Neural cell (in vitro differentiated cells): Measurements from ENCODE around the gene PRSS27. TPM values are rescaled to one million over a fixed set of nuclear protein-coding genes. Genes with fewer than 3 reads are reported as not detected.

ENCODE experiments used
- H2AFZ ChIP-seq: fragments of 200-600, 300-800 bp; sonication (generic), shearing (Covaris generic); 2 replicates; pipeline ENCODE4 v1.6.0; 2014; ENCODE audit warnings: low read depth, mild to moderate bottlenecking, antibody characterized with exemption, low read length, moderate library complexity
- H3F3A ChIP-seq: fragments of 200-600 bp; shearing (Covaris generic); 2 replicates; pipeline ENCODE4 v1.6.1; 2016; ENCODE audit warnings: mild to moderate bottlenecking, moderate library complexity, mixed read lengths, antibody characterized with exemption, low read length; ENCODE audit not compliant: insufficient read depth, poor library complexity, severe bottlenecking
- H3K27ac ChIP-seq: fragments of 200-600, 300-800 bp; sonication (generic), shearing (Covaris generic); 2 replicates; pipeline ENCODE4 v1.5.1; 2014; ENCODE audit warnings: mild to moderate bottlenecking, low read length, moderate library complexity
- H3K27me3 ChIP-seq: fragments of 300-800, 200-600 bp; sonication (generic), shearing (Covaris generic); 2 replicates; pipeline ENCODE4 v1.6.0; 2014; ENCODE audit warnings: mild to moderate bottlenecking, low read depth, low read length, moderate library complexity; ENCODE audit not compliant: insufficient read depth
- H3K36me3 ChIP-seq: fragments of 300-800, 200-600 bp; sonication (generic), shearing (Covaris generic); 2 replicates; pipeline ENCODE4 v1.5.1; 2014; ENCODE audit warnings: mild to moderate bottlenecking, antibody characterized with exemption, low read length, moderate library complexity; ENCODE audit not compliant: insufficient read depth
- H3K4me2 ChIP-seq: fragments of 300-800, 200-600 bp; sonication (generic), shearing (Covaris generic); 2 replicates; pipeline ENCODE4 v1.6.0; 2014; ENCODE audit warnings: mild to moderate bottlenecking, low read length
- H3K4me3 ChIP-seq: fragments of 300-800, 200-600 bp; sonication (generic), shearing (Covaris generic); 2 replicates; pipeline ENCODE4 v1.5.1; 2014; ENCODE audit warnings: mild to moderate bottlenecking, low read length, moderate library complexity
- H3K79me2 ChIP-seq: fragments of 200-600 bp; shearing (Covaris generic); replicated peaks from 2 replicates; pipeline ENCODE4 v1.6.0; 2014; ENCODE audit warnings: mild to moderate bottlenecking, low read length, moderate library complexity; ENCODE audit not compliant: insufficient read depth
- H3K9ac ChIP-seq: fragments of 300-800, 200-600 bp; sonication (generic), shearing (Covaris generic); 2 replicates; pipeline ENCODE4 v1.6.1; 2016; ENCODE audit warnings: mild to moderate bottlenecking, low read length, mixed read lengths
- H3K9me2 ChIP-seq: fragments of 200-600 bp; shearing (Covaris generic); 2 replicates; pipeline ENCODE4 v1.6.1; 2016; ENCODE audit warnings: mild to moderate bottlenecking, low read length, mixed read lengths; ENCODE audit not compliant: insufficient read depth
- H3K9me3 ChIP-seq: fragments of 200-600, 300-800 bp; sonication (generic), shearing (Covaris generic); 2 replicates; pipeline ENCODE4 v1.6.1; 2016; ENCODE audit warnings: mild to moderate bottlenecking, mixed run types, low read length, moderate library complexity, mixed read lengths
- H4K20me1 ChIP-seq: fragments of 200-600 bp; shearing (Covaris generic); 2 replicates; pipeline ENCODE4 v1.6.1; 2016; ENCODE audit warnings: mild to moderate bottlenecking, mixed run types; ENCODE audit not compliant: insufficient read depth
- EP300 ChIP-seq: fragments of 450-650 bp; conservative IDR thresholded peaks from 2 replicates; pipeline ENCODE4 v1.6.1; 2014; ENCODE audit warnings: antibody characterized with exemption, mild to moderate bottlenecking, moderate library complexity; ENCODE audit not compliant: poor library complexity, severe bottlenecking
- EZH2 ChIP-seq: fragments of 200-600, 300-800 bp; shearing (Covaris generic), sonication (generic); IDR thresholded peaks from 2 replicates; pipeline ENCODE4 v1.6.1; 2014; ENCODE audit warnings: antibody characterized with exemption, low read length, borderline replicate concordance, mild to moderate bottlenecking; ENCODE audit not compliant: insufficient read depth, poor library complexity, severe bottlenecking
- MXI1 ChIP-seq: fragments of 450-650 bp; conservative IDR thresholded peaks from 2 replicates; pipeline ENCODE4 v1.6.1; 2014; ENCODE audit warnings: antibody characterized with exemption, mild to moderate bottlenecking; ENCODE audit not compliant: poor library complexity, severe bottlenecking
- POLR2AphosphoS5 ChIP-seq: IDR thresholded peaks from 2 replicates; pipeline ENCODE4 v1.6.1; 2012
- RAD21 ChIP-seq: fragments of 450-650 bp; conservative IDR thresholded peaks from 2 replicates; pipeline ENCODE4 v1.6.1; 2014; ENCODE audit warnings: antibody characterized with exemption, mild to moderate bottlenecking, moderate library complexity
- REST ChIP-seq: IDR thresholded peaks from 2 replicates; pipeline ENCODE4 v1.6.1; 2012; ENCODE audit warnings: borderline replicate concordance
- SMC3 ChIP-seq: fragments of 450-650 bp; conservative IDR thresholded peaks from 2 replicates; pipeline ENCODE4 v1.6.1; 2014; ENCODE audit warnings: antibody characterized with exemption, mild to moderate bottlenecking, moderate library complexity; ENCODE audit not compliant: poor library complexity
- TAF1 ChIP-seq: IDR thresholded peaks from 2 replicates; pipeline ENCODE4 v1.6.1; 2012; ENCODE audit warnings: low read depth
- polyA plus RNA-seq: library from polyadenylated mRNA; depleted of rRNA; stranded (reverse); fragments of >200 nt; gene quantifications from 2 replicates; pipeline ENCODE4 v1.2.3, GENCODE V29; 2014
- TF ChIP-seq, protein P1 (sequence below): fragments of 450-650 bp; IDR thresholded peaks from 2 replicates; pipeline ENCODE4 v1.5.1; 2014; ENCODE audit warnings: antibody characterized with exemption, mild to moderate bottlenecking, moderate library complexity; ENCODE audit not compliant: poor library complexity, severe bottlenecking

The PRSS27 gene
- polyA plus RNA-seq, 1 donor from 2014 or later = 5.9 TPM

- H3F3A ChIP-seq = no peaks in the 10 kb centered on the region
- no peak overlapping the region for H2AFZ ChIP-seq
- H3K27ac ChIP-seq = no peak overlapping the region
- no peaks in the 10 kb centered on the region for H3K79me2 ChIP-seq
- H3K9me3 ChIP-seq = no peaks in the 10 kb centered on the region
- TF ChIP-seq MXI1 = no peak
- H3K4me2 ChIP-seq = no peak overlapping the region
- H3K9me2 ChIP-seq = no peaks in the 10 kb centered on the region
- H3K9ac ChIP-seq = no peak overlapping the region
- no peaks in the 10 kb centered on the region for H4K20me1 ChIP-seq
- no peaks in the 10 kb centered on the region for H3K36me3 ChIP-seq
- H3K4me3 ChIP-seq = no peak overlapping the region
- no peaks in the 10 kb centered on the region for H3K27me3 ChIP-seq
Measured at GRCh38 chr16:2742323-2743006, 22.4 kb upstream of the PRSS27 start.

GRCh38 chr16:2741168-2741567 is 21.1 kb upstream of the PRSS27 start:
- H3K4me3 ChIP-seq = no peak overlapping the region
- H2AFZ ChIP-seq = no peak overlapping the region
- no peaks in the 10 kb centered on the region for H3K27me3 ChIP-seq
- H3K79me2 ChIP-seq = no peaks in the 10 kb centered on the region
- H3F3A ChIP-seq = no peaks in the 10 kb centered on the region
- no peaks in the 10 kb centered on the region for H3K36me3 ChIP-seq
- TF ChIP-seq MXI1 (no peak), RAD21 (no peak)
- H3K9me2 ChIP-seq = no peaks in the 10 kb centered on the region
- no peaks in the 10 kb centered on the region for H3K9me3 ChIP-seq
- H4K20me1 ChIP-seq = no peaks in the 10 kb centered on the region
- no peak overlapping the region for H3K27ac ChIP-seq
- H3K4me2 ChIP-seq = no peak overlapping the region
- no peak overlapping the region for H3K9ac ChIP-seq

DNA sequence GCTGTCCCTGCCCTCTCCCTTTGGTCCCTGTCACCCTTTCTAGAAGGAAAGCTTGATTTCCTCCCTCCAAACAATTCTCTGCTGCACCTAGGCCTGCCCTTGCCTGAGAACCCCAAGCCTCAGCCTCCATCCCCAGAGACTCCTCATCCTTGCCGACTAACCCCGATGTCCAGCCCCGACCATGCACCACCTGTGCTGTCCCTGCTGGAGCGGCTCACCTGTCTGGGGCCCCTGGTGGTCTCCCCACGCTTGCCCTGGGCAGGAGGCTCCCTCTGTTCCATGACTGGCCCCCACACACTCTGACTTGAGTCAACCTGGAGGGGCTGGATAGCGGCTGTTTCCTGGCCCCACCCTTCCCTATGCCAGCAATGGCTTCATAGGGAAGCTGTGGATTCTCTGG is 20.5 kb upstream of the PRSS27 start:
- H4K20me1 ChIP-seq = no peaks in the 10 kb centered on the region
- no peak overlapping the region for H3K4me2 ChIP-seq
- H3K27ac ChIP-seq = no peak overlapping the region
- H3K4me3 ChIP-seq = no peak overlapping the region
- no peak overlapping the region for H2AFZ ChIP-seq
- H3K36me3 ChIP-seq = no peaks in the 10 kb centered on the region
- H3K79me2 ChIP-seq = no peaks in the 10 kb centered on the region
- H3K9ac ChIP-seq = no peak overlapping the region
- no peaks in the 10 kb centered on the region for H3K9me2 ChIP-seq
- H3F3A ChIP-seq = no peaks in the 10 kb centered on the region
- H3K9me3 ChIP-seq = no peaks in the 10 kb centered on the region
- no peak for TF ChIP-seq SMC3
- no peak for TF ChIP-seq MXI1
- TF ChIP-seq REST = no peak
- no peak for TF ChIP-seq POLR2AphosphoS5
- no peak for TF ChIP-seq EZH2
- no peak for TF ChIP-seq RAD21
- TF ChIP-seq, protein P1, sequence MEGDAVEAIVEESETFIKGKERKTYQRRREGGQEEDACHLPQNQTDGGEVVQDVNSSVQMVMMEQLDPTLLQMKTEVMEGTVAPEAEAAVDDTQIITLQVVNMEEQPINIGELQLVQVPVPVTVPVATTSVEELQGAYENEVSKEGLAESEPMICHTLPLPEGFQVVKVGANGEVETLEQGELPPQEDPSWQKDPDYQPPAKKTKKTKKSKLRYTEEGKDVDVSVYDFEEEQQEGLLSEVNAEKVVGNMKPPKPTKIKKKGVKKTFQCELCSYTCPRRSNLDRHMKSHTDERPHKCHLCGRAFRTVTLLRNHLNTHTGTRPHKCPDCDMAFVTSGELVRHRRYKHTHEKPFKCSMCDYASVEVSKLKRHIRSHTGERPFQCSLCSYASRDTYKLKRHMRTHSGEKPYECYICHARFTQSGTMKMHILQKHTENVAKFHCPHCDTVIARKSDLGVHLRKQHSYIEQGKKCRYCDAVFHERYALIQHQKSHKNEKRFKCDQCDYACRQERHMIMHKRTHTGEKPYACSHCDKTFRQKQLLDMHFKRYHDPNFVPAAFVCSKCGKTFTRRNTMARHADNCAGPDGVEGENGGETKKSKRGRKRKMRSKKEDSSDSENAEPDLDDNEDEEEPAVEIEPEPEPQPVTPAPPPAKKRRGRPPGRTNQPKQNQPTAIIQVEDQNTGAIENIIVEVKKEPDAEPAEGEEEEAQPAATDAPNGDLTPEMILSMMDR = no peak
- TF ChIP-seq EP300 = no peak
- no peak for TF ChIP-seq TAF1
- no peaks in the 10 kb centered on the region for H3K27me3 ChIP-seq
